H1 (cell line): ENCODE data around the gene TCHH. TPM values are rescaled to one million over a fixed set of nuclear protein-coding genes. Genes with fewer than 3 reads are reported as not detected.

Source experiments
- CTCF ChIA-PET: fragments of 300-600 bp; sonication (Branson Sonifier 250); formaldehyde crosslinking; loops from one replicate; lab custom pipeline; 2021; ENCODE audit not compliant: partially characterized antibody; lab: Charles Lee
- POLR2A ChIA-PET: fragments of 300-600 bp; sonication (Branson Sonifier 250); formaldehyde crosslinking; loops from one replicate; lab custom pipeline; 2021; ENCODE audit warnings: inconsistent platforms; ENCODE audit not compliant: partially characterized antibody; lab: Charles Lee
- DNase-seq, 2 experiments: peaks; one replicate each; pipeline versions ENCODE4 v3.0.0 to v3.0.0-alpha.2; 2010 to 2022; ENCODE audit warnings: low spot score in 2 of 2, low read depth in 1 of 2, mixed read lengths in 1 of 2
- FAIRE-seq: peaks from 2 replicates; lab custom pipeline; 2011; peaks lifted over from hg19 to GRCh38; lab: Jason Lieb, UNC
- H2AFZ ChIP-seq: 2 replicates; pipeline ENCODE4 v1.8.1; 2012; ENCODE audit warnings: low read length, inconsistent platforms
- H2AK5ac ChIP-seq: 2 replicates; pipeline ENCODE4 v1.6.1; 2013; ENCODE audit warnings: low read depth, low read length
- H2BK120ac ChIP-seq: replicated peaks from 2 replicates; pipeline ENCODE3; 2013; ENCODE audit warnings: low read depth, low read length, inconsistent platforms
- H2BK12ac ChIP-seq: 2 replicates; pipeline ENCODE4 v1.6.1; 2013; ENCODE audit warnings: low read depth, low read length
- H2BK15ac ChIP-seq: 2 replicates; pipeline ENCODE4 v1.6.1; 2013; ENCODE audit warnings: low read length
- H2BK20ac ChIP-seq: 2 replicates; pipeline ENCODE4 v1.6.1; 2013; ENCODE audit warnings: low read length
- H2BK5ac ChIP-seq: 2 replicates; pipeline ENCODE4 v1.6.1; 2013; ENCODE audit warnings: low read depth, low read length
- H3K14ac ChIP-seq: 2 replicates; pipeline ENCODE4 v1.6.1; 2013; ENCODE audit warnings: inconsistent platforms; ENCODE audit not compliant: insufficient read length
- H3K18ac ChIP-seq: 2 replicates; pipeline ENCODE4 v1.6.1; 2013; ENCODE audit warnings: low read length; ENCODE audit errors: extremely low read depth
- H3K23ac ChIP-seq: 2 replicates; pipeline ENCODE4 v1.6.1; 2013; ENCODE audit warnings: inconsistent platforms; ENCODE audit not compliant: insufficient read length
- H3K23me2 ChIP-seq: 2 replicates; pipeline ENCODE4 v1.6.1; 2013; ENCODE audit warnings: low read depth, low read length
- H3K27ac ChIP-seq: 2 replicates; pipeline ENCODE4 v1.6.1; 2011; ENCODE audit warnings: low read depth, low read length, inconsistent platforms
- H3K27me3 ChIP-seq, 4 experiments: replicated peaks in 1 of 4; 1 replicate in 1 of 4; 2 replicates in 3 of 4; pipeline versions ENCODE4 v1.6.1 to v1.8.1; 2011 to 2013; ENCODE audit warnings: low read length in 3 of 4, mild to moderate bottlenecking in 3 of 4, inconsistent platforms in 2 of 4, mixed read lengths in 2 of 4, moderate library complexity in 1 of 4; ENCODE audit not compliant: control insufficient read depth in 3 of 4, insufficient read depth in 3 of 4; ENCODE audit errors: extremely low read depth in 1 of 4
- H3K36me3 ChIP-seq, 4 experiments: 2 replicates each; pipeline versions ENCODE4 v1.6.1 to v1.8.1; 2011 to 2013; ENCODE audit warnings: mild to moderate bottlenecking in 4 of 4, low read length in 3 of 4, moderate library complexity in 2 of 4, control low read depth in 1 of 4, inconsistent platforms in 1 of 4; ENCODE audit not compliant: insufficient read depth in 4 of 4, control insufficient read depth in 2 of 4
- H3K4ac ChIP-seq: replicated peaks from 2 replicates; pipeline ENCODE3; 2013; ENCODE audit warnings: low read length, low read depth, mixed read lengths, inconsistent platforms; ENCODE audit not compliant: insufficient read length
- H3K4me1 ChIP-seq, 4 experiments: replicated peaks in 1 of 4; 1 replicate in 1 of 4; 2 replicates in 3 of 4; pipeline versions ENCODE4 v1.6.1 to v1.8.1; 2011 to 2013; ENCODE audit warnings: low read length in 3 of 4, inconsistent platforms in 2 of 4, mixed read lengths in 1 of 4; ENCODE audit not compliant: insufficient read depth in 4 of 4, control insufficient read depth in 3 of 4
- H3K4me2 ChIP-seq, 2 experiments: 2 replicates each; pipeline versions ENCODE4 v1.6.1 to v1.8.1; 2011 to 2013; ENCODE audit warnings: low read depth in 2 of 2, low read length in 2 of 2, control low read depth in 1 of 2, inconsistent platforms in 1 of 2, mild to moderate bottlenecking in 1 of 2; ENCODE audit not compliant: insufficient read depth in 1 of 2
- H3K4me3 ChIP-seq, 4 experiments: fragments of 200-600, 300-600 bp in 1 of 4; sonication (generic), shearing (Covaris generic), sonication (Bioruptor Twin) in 1 of 4; 2 replicates each; pipeline versions ENCODE4 v1.5.1 to v1.8.1; 2011 to 2016; ENCODE audit warnings: low read length in 4 of 4, low read depth in 3 of 4, control low read depth in 2 of 4, inconsistent platforms in 2 of 4, mild to moderate bottlenecking in 2 of 4, mixed read lengths in 1 of 4, moderate library complexity in 1 of 4; ENCODE audit not compliant: insufficient read depth in 2 of 4; ENCODE audit errors: extremely low read depth in 1 of 4
- H3K56ac ChIP-seq: replicated peaks from 2 replicates; pipeline ENCODE3; 2013; ENCODE audit warnings: low read depth, mild to moderate bottlenecking, mixed read lengths, low read length, inconsistent platforms; ENCODE audit not compliant: insufficient read length
- H3K79me1 ChIP-seq: 2 replicates; pipeline ENCODE4 v1.6.1; 2013; ENCODE audit warnings: low read depth, low read length, control low read depth
- H3K79me2 ChIP-seq, 2 experiments: 2 replicates each; pipeline versions ENCODE4 v1.6.1 to v1.8.1; 2012 to 2013; ENCODE audit warnings: low read length in 2 of 2, mild to moderate bottlenecking in 2 of 2, inconsistent platforms in 1 of 2; ENCODE audit not compliant: insufficient read depth in 2 of 2, control insufficient read depth in 1 of 2
- H3K9ac ChIP-seq, 4 experiments: replicated peaks in 1 of 4; 1 replicate in 1 of 4; 2 replicates in 3 of 4; pipeline versions ENCODE4 v1.6.1 to v1.8.1; 2011 to 2013; ENCODE audit warnings: low read depth in 3 of 4, low read length in 3 of 4, control low read depth in 2 of 4, mild to moderate bottlenecking in 2 of 4, moderate library complexity in 2 of 4, inconsistent platforms in 1 of 4; ENCODE audit errors: extremely low read depth in 1 of 4
- H3K9me3 ChIP-seq, 2 experiments: 2 replicates each; pipeline versions ENCODE4 v1.6.1 to v1.8.1; 2012 to 2013; ENCODE audit warnings: mild to moderate bottlenecking in 2 of 2, moderate library complexity in 2 of 2, control low read depth in 1 of 2, inconsistent platforms in 1 of 2, low read depth in 1 of 2, low read length in 1 of 2, mixed read lengths in 1 of 2; ENCODE audit not compliant: insufficient read depth in 2 of 2
- H4K20me1 ChIP-seq, 2 experiments: replicated peaks in 1 of 2; 2 replicates each; pipeline versions ENCODE3 to v1.8.1; 2011 to 2013; ENCODE audit warnings: inconsistent platforms in 2 of 2, low read length in 2 of 2, mild to moderate bottlenecking in 1 of 2; ENCODE audit not compliant: insufficient read depth in 2 of 2, control insufficient read depth in 1 of 2
- H4K5ac ChIP-seq: 2 replicates; pipeline ENCODE4 v1.6.1; 2013; ENCODE audit warnings: low read length, low read depth, mixed read lengths, inconsistent platforms; ENCODE audit not compliant: insufficient read length
- H4K8ac ChIP-seq: 2 replicates; pipeline ENCODE4 v1.8.0; 2013; ENCODE audit warnings: mild to moderate bottlenecking, moderate library complexity, low read length, inconsistent platforms; ENCODE audit not compliant: insufficient read depth; ENCODE audit errors: extremely low read depth
- H4K91ac ChIP-seq: replicated peaks from 2 replicates; pipeline ENCODE3; 2013; ENCODE audit warnings: low read length, mixed read lengths, inconsistent platforms; ENCODE audit not compliant: insufficient read length
- ATF3 ChIP-seq: IDR thresholded peaks from 2 replicates; pipeline ENCODE4 v1.6.1; 2011; ENCODE audit warnings: low read depth, mild to moderate bottlenecking, low read length; ENCODE audit not compliant: insufficient read depth
- BACH1 ChIP-seq: IDR thresholded peaks from 2 replicates; pipeline ENCODE4 v1.6.1; 2012; ENCODE audit warnings: low read length, improper control_type of control experiment
- CHD2 ChIP-seq: IDR thresholded peaks from 2 replicates; pipeline ENCODE4 v1.6.1; 2012; ENCODE audit warnings: low read length, improper control_type of control experiment
- E2F6 ChIP-seq: IDR thresholded peaks from 2 replicates; pipeline ENCODE4 v1.6.1; 2012; ENCODE audit warnings: inconsistent platforms
- HDAC6 ChIP-seq: IDR thresholded peaks from one replicate; pipeline ENCODE4 v1.7.1; 2012; ENCODE audit warnings: low read depth, mild to moderate bottlenecking, inconsistent platforms, low read length, moderate library complexity
- POLR2A ChIP-seq, 2 experiments: IDR thresholded peaks; 1 replicate in 1 of 2; 2 replicates in 1 of 2; pipeline ENCODE4 v1.6.1; 2011; ENCODE audit warnings: low read depth in 2 of 2, low read length in 2 of 2, mild to moderate bottlenecking in 2 of 2; ENCODE audit errors: control extremely low read depth in 1 of 2
- RBBP5 ChIP-seq: IDR thresholded peaks from 2 replicates; pipeline ENCODE4 v1.7.1; 2012; ENCODE audit warnings: low read depth, mild to moderate bottlenecking, inconsistent platforms, low read length, moderate library complexity, borderline replicate concordance
- SAP30 ChIP-seq: fragments of 300-600 bp; sonication (generic); IDR thresholded peaks from 2 replicates; pipeline ENCODE4 v1.7.1; 2012; ENCODE audit warnings: low read length, moderate library complexity, mild to moderate bottlenecking, inconsistent platforms; ENCODE audit not compliant: insufficient read depth, insufficient replicate concordance
- SIN3A ChIP-seq, 2 experiments: IDR thresholded peaks in 1 of 2; conservative IDR thresholded peaks in 1 of 2; 2 replicates each; pipeline ENCODE4 v1.6.1; 2011 to 2012; ENCODE audit warnings: low read length in 2 of 2, improper control_type of control experiment in 1 of 2, low read depth in 1 of 2, mild to moderate bottlenecking in 1 of 2
- SP4 ChIP-seq: IDR thresholded peaks from 2 replicates; pipeline ENCODE4 v1.6.1; 2012; ENCODE audit warnings: low read length, inconsistent platforms
- TCF12 ChIP-seq: IDR thresholded peaks from 2 replicates; pipeline ENCODE4 v1.6.1; 2011; ENCODE audit warnings: low read depth, mild to moderate bottlenecking, low read length
- WGBS, 2 experiments: shearing (Covaris generic) in 1 of 2; methylation state at CpG; one replicate each; pipeline versions ENCODE4 v1.1.6 to v1.1.7; 2013 to 2015; ENCODE audit warnings: low lambda C conversion rate in 2 of 2, mixed read lengths in 2 of 2, inconsistent platforms in 1 of 2, low coverage in 1 of 2, missing lambda C conversion rate in 1 of 2; ENCODE audit not compliant: insufficient replicate concordance in 2 of 2, insufficient coverage in 1 of 2, insufficient read length in 1 of 2; ENCODE audit errors: extremely low coverage in 1 of 2, missing lambda C conversion rate in 1 of 2; 5-methylcytosine and 5-hydroxymethylcytosine counted together
- polyA plus RNA-seq, 7 experiments: library from polyadenylated mRNA; depleted of rRNA in 3 of 7; stranded (reverse) in 5 of 7; unstranded in 2 of 7; fragments of >200 nt in 5 of 7; fragments of 200-250 nt in 2 of 7; gene quantifications; 1 replicate in 5 of 7; 2 replicates in 1 of 7; 4 replicates in 1 of 7; pipeline versions ENCODE4 v1.2.1 to v1.2.3, GENCODE V29; 2011 to 2013; ENCODE audit warnings: missing spikeins in 2 of 7, mixed read lengths in 2 of 7
- total RNA-seq: library from RNA; stranded (reverse); fragmentation: NEBNext Ultra II Directional; extraction: Animal tissue kit (Norgen Biotek cat#: 25700); gene quantifications from 2 replicates; pipeline ENCODE4 v1.2.1, GENCODE V29; 2021

The TCHH gene
- total and polyA plus RNA-seq, 2 of the 8 experiments (the other 6 are each of a cell fraction or from before 2014, with no cell fraction given) = 0.02 to 0.07 TPM

- Histone ChIP-seq H2BK15ac (peak overlapping the region; percentile 92; the same call in 1 of the 2 replicates), H3K9ac (no peak overlapping the region), H3K23me2 (peaks cover 25% of the 10 kb centered on the region; the same call in 1 of the 2 replicates), H3K4me2 (peak overlapping the region; percentile 51 to 91; a peak in 3 of 4 replicates), H3K4me3 (peak overlapping the region in 2 of 4 experiments; percentile 13 to 40; a peak in 5 of 8 replicates), H4K8ac (no peak overlapping the region; the same call in 1 of the 2 replicates), H3K27ac (no peak overlapping the region), H3K23ac (no peak overlapping the region), H4K91ac (no peak overlapping the region), H2BK12ac (no peak overlapping the region; the same call in 1 of the 2 replicates), H3K79me2 (no peaks in the 10 kb centered on the region), H3K27me3 (peaks cover 54 to 84% (median 80%) of the 10 kb centered on the region in 4 experiments), H3K18ac (peak overlapping the region; percentile 71; the same call in 1 of the 2 replicates), H3K4ac (no peak overlapping the region), H3K4me1 (peaks cover 0 to 11% (median 4%) of the 10 kb centered on the region in 4 experiments; a peak in 5 of 7 replicates), H3K56ac (no peak overlapping the region), H3K14ac (no peak overlapping the region), H2BK5ac (no peak overlapping the region; the same call in 1 of the 2 replicates), H4K5ac (no peak overlapping the region), H4K20me1 (peaks cover 0 to 3% of the 10 kb centered on the region in 2 experiments), H3K9me3 (peaks cover 0 to 52% of the 10 kb centered on the region in 2 experiments; a peak in 2 of 4 replicates), H2AK5ac (no peak overlapping the region), H2BK120ac (no peak overlapping the region), H3K36me3 (peaks cover 0 to 2% (median 0%) of the 10 kb centered on the region in 4 experiments; a peak in 1 of 8 replicates), H2AFZ (no peak overlapping the region; the same call in 1 of the 2 replicates), H2BK20ac (0 out of 2 replicates have a peak overlapping the region, but pooled peaks have one; percentile 32), H3K79me1 (no peaks in the 10 kb centered on the region)
- ChIA-PET POLR2A (interaction anchor here (0.9 to 1.0 kb wide), 2 partner anchors 73 to 178 kb away, joined by 3 to 4 read pairs; partner anchors contain the start of gene S100A11), CTCF (interaction anchor here (0.7 to 2.4 kb wide), 6 partner anchors 49 to 349 kb away, joined by 3 to 10 read pairs (median 3); no protein-coding TSS in a partner anchor)
- DNase-seq = peak in 1 of 2 experiments; percentile 69
- no peak for FAIRE-seq
- 57% methylated on average over 18 of the region's 31 CpGs; no CpG with 5 or more reads in 1 of the 2 experiments for WGBS, 2 experiments
- TF ChIP-seq SIN3A (conservative IDR thresholded peaks at IDR 0.05 in 1 of 2, IDR thresholded peaks at IDR 0.05 in 1 of 2; ENCODE audit: low read depth in 1 of 2, low read length in 2 of 2) = no peak
- no peak for TF ChIP-seq HDAC6
- TF ChIP-seq POLR2A (IDR thresholded peaks at IDR 0.05; ENCODE audit: control extremely low read depth in 1 of 2, low read depth in 2 of 2, low read length in 2 of 2) = no peak
- TF ChIP-seq CHD2 = no peak
- TF ChIP-seq BACH1 = no peak
- no peak for TF ChIP-seq SAP30
- no peak for TF ChIP-seq SP4
- no peak for TF ChIP-seq RBBP5
- TF ChIP-seq TCF12 = no peak
- no peak; the same call in 1 of the 2 replicates for TF ChIP-seq E2F6
- no peak for TF ChIP-seq ATF3
Observed at GRCh38 chr1:152110365-152110859, 4.8 kb downstream of the TCHH start.
